ENCODE data around the gene INPP4B. TPM values are rescaled to one million over a fixed set of nuclear protein-coding genes. Genes with fewer than 3 reads are reported as not detected.

INPP4B gene
- total RNA-seq, 1 experiment from 2014 or later, result 0.07 TPM

GRCh38 chr4:142596595-142596994 is 249.5 kb downstream of the INPP4B start:
- Mint-ChIP-seq H3K27me3 (ENCODE audit: low read depth) (no peaks in the 10 kb centered on the region; the same call in 1 of the 2 replicates), H3K4me1 (no peaks in the 10 kb centered on the region), H3K27ac (no peak overlapping the region), H3K9me3 (peaks cover 0 to 3% of the 10 kb centered on the region in 2 experiments; a peak in 1 of 5 replicates), H3K4me3 (no peak overlapping the region), H3K36me3 (ENCODE audit: insufficient read depth in 1 of 3, low read depth in 3 of 3) (no peaks in the 10 kb centered on the region)
- Histone ChIP-seq H4K8ac (replicated peaks; ENCODE audit: insufficient read length, low read depth, low read length) (no peak overlapping the region), H4K5ac (ENCODE audit: insufficient read length, low read depth, low read length) (no peak overlapping the region), H4K91ac (ENCODE audit: insufficient read length, low read depth, low read length) (no peak overlapping the region), H3K14ac (ENCODE audit: insufficient read depth, low read length) (no peak overlapping the region), H4K20me1 (ENCODE audit: control insufficient read depth, insufficient read depth, insufficient read length) (no peaks in the 10 kb centered on the region), H3K9ac (ENCODE audit: extremely low read depth, insufficient read length, low read length) (no peak overlapping the region), H2BK120ac (ENCODE audit: low read depth, low read length, poor library complexity, severe bottlenecking) (no peak overlapping the region), H3K27me3 (ENCODE audit: insufficient read depth, low read length) (no peaks in the 10 kb centered on the region), H2BK15ac (ENCODE audit: low read depth, low read length) (no peak overlapping the region), H2BK5ac (ENCODE audit: insufficient read length, low read length) (no peak overlapping the region), H2BK20ac (ENCODE audit: low read depth, low read length, poor library complexity, severe bottlenecking) (no peak overlapping the region), H3K79me1 (ENCODE audit: insufficient read depth, low read depth, low read length, poor library complexity, severe bottlenecking) (no peaks in the 10 kb centered on the region), H3K4ac (ENCODE audit: low read depth, low read length) (no peak overlapping the region), H3K79me2 (ENCODE audit: insufficient read depth, low read length) (no peaks in the 10 kb centered on the region), H3K4me1 (ENCODE audit: insufficient read depth, low read length) (no peaks in the 10 kb centered on the region), H3T11ph (ENCODE audit: low read length) (no peak overlapping the region), H2AK5ac (ENCODE audit: insufficient read length, low read length) (no peak overlapping the region), H3K9me3 (ENCODE audit: control insufficient read depth, low read depth, low read length) (no peaks in the 10 kb centered on the region), H2BK12ac (ENCODE audit: insufficient read length, low read depth, low read length) (no peak overlapping the region), H3K56ac (ENCODE audit: insufficient read length, low read depth, low read length) (no peak overlapping the region), H2AFZ (ENCODE audit: low read length) (no peak overlapping the region), H3K18ac (ENCODE audit: insufficient read length, low read depth, low read length) (no peak overlapping the region), H3K4me2 (ENCODE audit: insufficient read depth, insufficient read length, low read length) (no peak overlapping the region), H3K27ac (ENCODE audit: insufficient read length, low read depth, low read length) (no peak overlapping the region), H3K23me2 (ENCODE audit: insufficient read length, low read depth, low read length, poor library complexity, severe bottlenecking) (no peaks in the 10 kb centered on the region), H3K23ac (ENCODE audit: insufficient read length, low read depth, low read length) (no peak overlapping the region)
- TF ChIP-seq CTCF (conservative IDR thresholded peaks at IDR 0.05), result no peak
- DNase-seq, result no peak
- WGBS (ENCODE audit: extremely low coverage, insufficient read length, low lambda C conversion rate), result no CpG with 5 or more reads among the region's 3 CpGs

Measured in H9 (cell line).